Upper lobe of left lung (tissue), 6 donors: ENCODE results near the gene CETP. TPM values are rescaled to one million over a fixed set of nuclear protein-coding genes. Genes with fewer than 3 reads are reported as not detected.

Experiments
- ATAC-seq, 2 donors: fragments of 200-7000 bp; cut with Tn5 transposase; one replicate each; pipeline ENCODE4 v1.9.1; 2022; ENCODE audit warnings: mild to moderate bottlenecking in 2 of 2, moderate library complexity in 2 of 2; ENCODE audit not compliant: low FRiP score in 2 of 2
- DNase-seq, 2 donors: peaks; one replicate each; pipeline ENCODE4 v3.0.0-alpha.2; 2019 to 2020
- H3K27ac ChIP-seq, 4 donors: fragments of 200-600 bp; sonication (generic); one replicate each; pipeline ENCODE4 v1.5.1; 2016 to 2019
- H3K27me3 ChIP-seq, 4 donors: fragments of 200-600 bp; sonication (generic); one replicate each; pipeline ENCODE4 v1.5.1; 2017 to 2019
- H3K36me3 ChIP-seq, 4 donors: fragments of 200-600 bp; sonication (generic); one replicate each; pipeline ENCODE4 v1.5.1; 2016 to 2019
- H3K4me1 ChIP-seq, 4 donors: fragments of 200-600 bp; sonication (generic); one replicate each; pipeline ENCODE4 v1.5.1; 2018 to 2019
- H3K4me3 ChIP-seq, 4 donors: fragments of 200-600 bp; sonication (generic); one replicate each; pipeline ENCODE4 v1.5.1; 2017 to 2019; ENCODE audit warnings: mild to moderate bottlenecking in 2 of 4, moderate library complexity in 1 of 4
- H3K9me3 ChIP-seq, 4 donors: fragments of 200-600 bp; sonication (generic); one replicate each; pipeline ENCODE4 v1.5.1; 2018 to 2019
- EP300 ChIP-seq, 4 donors: sonication (generic); formaldehyde crosslinking; IDR thresholded peaks; one replicate each; pipeline ENCODE4 v1.5.1; 2017; ENCODE audit warnings: antibody characterized with exemption in 4 of 4, control low read depth in 2 of 4
- POLR2A ChIP-seq, 4 donors: fragments of 450-650 bp; IDR thresholded peaks; one replicate each; pipeline ENCODE4 v1.5.1; 2016 to 2017; ENCODE audit warnings: antibody characterized with exemption in 4 of 4, mild to moderate bottlenecking in 2 of 4
- POLR2AphosphoS5 ChIP-seq, 2 donors: sonication (generic); formaldehyde crosslinking; IDR thresholded peaks; one replicate each; pipeline ENCODE4 v1.5.1; 2017; ENCODE audit warnings: antibody characterized with exemption in 2 of 2
- WGBS, 2 donors: methylation state at CpG; one replicate each; pipeline ENCODE4 v1.1.5; 2017 to 2018; 5-methylcytosine and 5-hydroxymethylcytosine counted together
- total RNA-seq, 6 donors: library from RNA; depleted of rRNA in 4 of 6; stranded (reverse); fragments of >200 nt in 4 of 6; gene quantifications; one replicate each; pipeline versions ENCODE4 v1.1.0 to v1.2.1, GENCODE V29; 2016 to 2021
- TF ChIP-seq, protein P1 (sequence below), 6 experiments: fragments of 450-650 bp in 4 of 6; fragments of 200-600 bp in 2 of 6; sonication (generic) in 2 of 6; IDR thresholded peaks; one replicate each; pipeline ENCODE4 v1.5.1; 2016 to 2019; ENCODE audit warnings: antibody characterized with exemption in 6 of 6
- donor health status: DM: no; HTN: no; CAD: no; lungs with moderate emphysema.
- donor health status: DM: no; HTN: yes; CAD: no; lungs with severe emphysema.

The CETP gene
- total RNA-seq, 6 donors from 2014 or later: 0.29 to 1.5 (median 0.91) TPM; not detected in 1

- H3K9me3 ChIP-seq: no peaks in the 10 kb centered on the region
Observed at GRCh38 chr16:56964243-56965148, 2.7 kb downstream of the CETP start.

GRCh38 chr16:56965149-56966092 is 3.7 kb downstream of the CETP start:
- Histone ChIP-seq H3K36me3 (no peaks in the 10 kb centered on the region), H3K27me3 (no peaks in the 10 kb centered on the region), H3K9me3 (no peaks in the 10 kb centered on the region), H3K27ac (peak overlapping the region in 3 of 4 donors; percentile 2 to 54 (median 27)), H3K4me3 (no peak overlapping the region), H3K4me1 (peaks cover 34 to 47% (median 40%) of the 10 kb centered on the region in 4 donors)
- 72 to 74% methylated on average over 12 of the region's 12 CpGs for WGBS, 2 donors
- TF ChIP-seq POLR2A (IDR thresholded peaks at IDR 0.05): no peak
- TF ChIP-seq, protein P1, sequence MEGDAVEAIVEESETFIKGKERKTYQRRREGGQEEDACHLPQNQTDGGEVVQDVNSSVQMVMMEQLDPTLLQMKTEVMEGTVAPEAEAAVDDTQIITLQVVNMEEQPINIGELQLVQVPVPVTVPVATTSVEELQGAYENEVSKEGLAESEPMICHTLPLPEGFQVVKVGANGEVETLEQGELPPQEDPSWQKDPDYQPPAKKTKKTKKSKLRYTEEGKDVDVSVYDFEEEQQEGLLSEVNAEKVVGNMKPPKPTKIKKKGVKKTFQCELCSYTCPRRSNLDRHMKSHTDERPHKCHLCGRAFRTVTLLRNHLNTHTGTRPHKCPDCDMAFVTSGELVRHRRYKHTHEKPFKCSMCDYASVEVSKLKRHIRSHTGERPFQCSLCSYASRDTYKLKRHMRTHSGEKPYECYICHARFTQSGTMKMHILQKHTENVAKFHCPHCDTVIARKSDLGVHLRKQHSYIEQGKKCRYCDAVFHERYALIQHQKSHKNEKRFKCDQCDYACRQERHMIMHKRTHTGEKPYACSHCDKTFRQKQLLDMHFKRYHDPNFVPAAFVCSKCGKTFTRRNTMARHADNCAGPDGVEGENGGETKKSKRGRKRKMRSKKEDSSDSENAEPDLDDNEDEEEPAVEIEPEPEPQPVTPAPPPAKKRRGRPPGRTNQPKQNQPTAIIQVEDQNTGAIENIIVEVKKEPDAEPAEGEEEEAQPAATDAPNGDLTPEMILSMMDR (IDR thresholded peaks at IDR 0.05): no peak
- no peak for ATAC-seq
- DNase-seq: no peak

More at GRCh38 chr16:56964243-56965148, 2.7 kb downstream of the CETP start:
- Histone ChIP-seq H3K27ac (peak overlapping the region in 1 of 4 donors; percentile 31), H3K27me3 (no peaks in the 10 kb centered on the region), H3K4me1 (peaks cover 34 to 48% (median 41%) of the 10 kb centered on the region in 4 donors), H3K36me3 (no peaks in the 10 kb centered on the region), H3K4me3 (no peak overlapping the region)
- DNase-seq: peak; percentile 89 to 95
- WGBS, 2 donors: 48 to 51% methylated on average over 25 to 30 of the region's 30 CpGs
- TF ChIP-seq, protein P1 (IDR thresholded peaks at IDR 0.05): peak; percentile 88 to 95 (median 93)
- TF ChIP-seq POLR2AphosphoS5 (IDR thresholded peaks at IDR 0.05) (peak in 1 of 2 donors; percentile 18), POLR2A (IDR thresholded peaks at IDR 0.05) (no peak), EP300 (IDR thresholded peaks at IDR 0.05) (no peak)
- peak; percentile 87 to 88 for ATAC-seq

GRCh38 chr16:56966093-56966475 is 4.3 kb downstream of the CETP start:
- peaks cover 30 to 40% (median 34%) of the 10 kb centered on the region in 4 donors for H3K4me1 ChIP-seq
- ATAC-seq (no peak), DNase-seq (no peak)
- H3K36me3 ChIP-seq: no peaks in the 10 kb centered on the region
- TF ChIP-seq, protein P1 (IDR thresholded peaks at IDR 0.05): no peak
- TF ChIP-seq POLR2A (IDR thresholded peaks at IDR 0.05) (no peak), POLR2AphosphoS5 (IDR thresholded peaks at IDR 0.05) (no peak), EP300 (IDR thresholded peaks at IDR 0.05) (no peak)
- H3K9me3 ChIP-seq: no peaks in the 10 kb centered on the region
- H3K27ac ChIP-seq: peak overlapping the region in 3 of 4 donors; percentile 2 to 54 (median 27)
- no peaks in the 10 kb centered on the region for H3K27me3 ChIP-seq
- 64 to 76% methylated on average over 3 of the region's 3 CpGs for WGBS, 2 donors
- H3K4me3 ChIP-seq: no peak overlapping the region

DNA sequence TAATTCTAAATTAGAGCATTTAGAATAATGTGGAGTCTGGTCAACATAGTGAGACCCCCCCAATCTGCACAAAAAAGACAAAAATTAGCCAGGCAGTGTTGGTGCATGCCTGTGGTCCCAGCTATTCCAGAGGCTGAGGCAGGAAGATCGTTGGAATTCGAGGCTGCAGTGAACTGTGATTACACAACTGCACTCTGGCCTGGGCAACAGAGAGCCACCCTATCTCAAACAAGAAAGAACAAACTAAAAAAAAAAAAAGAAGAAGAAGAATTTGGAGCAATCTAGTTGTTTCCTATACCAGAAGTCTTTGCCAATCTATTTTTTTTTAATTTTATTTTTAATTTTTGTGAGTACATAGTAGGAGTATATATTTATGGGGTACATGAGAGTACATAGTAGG is 6.0 kb downstream of the CETP start:
- no peak overlapping the region for H3K27ac ChIP-seq
- peaks cover 19 to 28% (median 21%) of the 10 kb centered on the region in 4 donors for H3K4me1 ChIP-seq
- TF ChIP-seq POLR2A (IDR thresholded peaks at IDR 0.05) (no peak), EP300 (IDR thresholded peaks at IDR 0.05) (no peak), POLR2AphosphoS5 (IDR thresholded peaks at IDR 0.05) (no peak)
- TF ChIP-seq, protein P1 (IDR thresholded peaks at IDR 0.05): no peak
- H3K9me3 ChIP-seq: no peaks in the 10 kb centered on the region
- H3K27me3 ChIP-seq: no peaks in the 10 kb centered on the region
- ATAC-seq: no peak
- WGBS, 2 donors: 29 to 33% methylated on average over 2 of the region's 2 CpGs
- no peak overlapping the region for H3K4me3 ChIP-seq
- no peaks in the 10 kb centered on the region for H3K36me3 ChIP-seq
- no peak for DNase-seq
